ENCODE data around the gene KCNQ1.

Gene KCNQ1

DNA sequence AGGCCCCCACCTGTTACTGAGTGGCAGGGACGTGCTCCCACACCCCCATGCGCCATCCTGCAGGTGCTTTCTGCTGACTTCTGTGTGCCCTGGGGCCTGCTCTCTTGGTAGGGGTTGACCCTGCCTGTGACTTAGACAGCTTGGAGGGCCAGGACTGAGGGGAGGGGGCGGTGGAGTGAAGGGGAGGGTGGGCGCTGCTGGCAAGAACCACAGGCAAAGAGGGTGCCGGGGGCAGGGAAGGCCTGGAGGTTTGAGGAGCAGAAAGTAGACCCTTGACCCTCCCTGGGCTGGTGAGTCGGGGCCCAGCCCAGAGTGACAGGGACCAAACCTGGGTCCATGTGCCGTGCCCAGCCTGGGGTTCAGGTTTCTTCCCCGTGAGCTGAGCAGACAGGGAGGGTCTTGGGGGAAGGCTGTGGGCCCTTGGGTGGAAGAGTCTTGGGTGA lies 17.8 kb downstream of the KCNQ1 start:
- DNase-seq: no peak

GRCh38 chr11:2462986-2463765 lies 18.4 kb downstream of the KCNQ1 start:
- no peak for DNase-seq

DNA sequence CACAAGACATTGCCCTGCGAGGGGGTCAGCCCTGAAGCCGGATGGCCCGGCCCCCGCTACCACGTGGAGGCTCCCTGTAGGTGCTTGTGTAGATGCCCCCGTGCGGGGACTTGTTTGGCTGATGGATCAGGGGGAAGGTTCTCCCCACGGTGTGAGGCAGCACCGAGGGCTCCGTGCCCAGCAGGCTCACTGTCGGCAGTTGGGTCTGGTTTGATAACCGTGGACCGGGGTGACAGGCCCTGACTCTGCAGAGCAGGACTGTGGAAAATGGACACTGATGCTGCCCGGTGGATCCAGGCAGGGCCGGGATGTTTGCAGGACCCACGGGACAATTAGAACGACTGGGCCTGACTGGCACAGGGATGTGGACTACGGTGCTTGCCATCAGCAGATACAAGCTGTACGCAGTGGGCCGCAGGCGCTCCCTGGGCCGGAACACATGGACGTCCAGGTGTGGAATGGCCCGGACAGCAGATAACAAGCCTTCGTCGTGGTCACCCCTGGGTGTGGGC lies 19.0 kb downstream of the KCNQ1 start:
- DNase-seq: no peak

DNA sequence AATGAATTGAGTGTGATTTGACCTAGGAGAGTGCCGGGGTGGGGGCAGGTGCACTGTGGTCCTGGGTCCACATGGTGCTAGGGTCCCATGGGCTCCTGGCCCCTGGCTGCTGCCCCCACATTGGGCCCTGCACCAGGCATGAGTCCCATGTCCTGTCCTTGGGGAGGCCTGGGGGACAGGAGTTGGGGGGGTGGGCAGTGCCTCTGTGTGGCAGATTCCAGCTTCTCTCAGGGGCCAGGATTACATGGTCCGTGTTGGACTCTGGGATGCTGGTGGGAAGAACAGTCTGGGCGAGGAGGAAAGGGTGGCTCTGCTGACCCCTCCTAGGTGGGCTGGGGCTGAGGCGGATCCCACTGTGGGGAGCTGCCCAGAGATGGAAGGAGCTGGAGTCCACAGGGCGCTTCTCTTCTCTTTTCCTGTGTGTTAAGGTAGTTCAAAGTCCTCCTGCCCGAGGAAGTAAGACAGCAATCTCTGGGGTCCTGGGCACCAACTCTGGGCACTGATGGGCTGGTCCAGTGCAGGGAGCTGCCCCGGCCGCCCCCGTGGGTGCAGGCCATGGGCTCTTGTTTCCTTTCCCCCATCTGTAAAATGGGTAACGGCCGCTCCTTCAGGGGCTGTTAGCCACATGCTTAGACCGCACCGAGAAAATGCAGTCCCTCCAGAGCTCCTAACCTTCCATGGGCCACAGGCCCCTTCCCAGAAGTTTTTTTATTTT lies 19.8 kb downstream of the KCNQ1 start:
- no peak for DNase-seq

DNA sequence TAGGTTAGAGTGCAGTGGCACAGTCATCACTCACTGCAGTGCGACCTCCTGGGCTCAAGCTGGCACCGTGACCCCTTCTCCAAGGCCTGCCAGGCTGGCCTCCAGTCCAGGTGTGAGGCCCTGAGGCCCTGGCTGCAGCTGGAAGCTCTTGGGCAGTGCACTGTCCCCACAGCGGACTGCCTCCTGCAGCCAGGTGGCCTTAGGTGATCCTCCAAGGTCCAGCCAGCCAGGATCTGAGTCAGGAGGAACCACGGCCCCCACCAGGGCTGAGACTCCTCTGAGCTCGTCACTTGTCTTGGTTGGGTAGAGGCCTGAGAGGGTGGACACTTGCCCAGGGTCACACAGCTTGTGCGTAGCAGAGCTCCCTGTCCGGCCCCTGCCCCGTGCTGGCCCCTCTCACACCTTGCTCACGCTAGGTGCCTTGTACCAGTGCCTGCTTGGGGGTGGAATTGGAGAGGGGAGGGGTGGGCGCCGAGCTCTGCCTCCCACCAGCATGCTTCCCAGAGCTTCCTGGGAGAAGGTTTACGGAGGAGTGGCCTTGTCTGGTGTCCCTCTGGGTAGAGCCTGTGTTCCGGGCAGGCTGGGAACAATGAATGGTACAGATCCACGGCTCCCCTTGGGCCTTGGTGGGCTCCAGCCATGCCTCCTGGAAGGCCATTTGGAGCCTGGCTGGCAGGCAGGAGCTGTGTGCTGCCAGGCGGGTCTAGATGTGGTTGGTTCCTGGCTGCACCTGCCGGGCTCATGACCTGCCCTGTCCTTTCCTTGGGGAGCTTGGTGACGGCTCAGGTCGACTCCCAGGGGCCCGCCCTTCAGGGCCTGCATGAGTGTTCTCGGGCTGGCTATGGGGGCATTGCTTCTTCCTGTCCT lies 20.6 kb downstream of the KCNQ1 start:
- DNase-seq: no peak

- DNase-seq: no peak
These were observed 21.4 kb downstream of the KCNQ1 start for GRCh38 chr11:2466069-2466801.

DNA sequence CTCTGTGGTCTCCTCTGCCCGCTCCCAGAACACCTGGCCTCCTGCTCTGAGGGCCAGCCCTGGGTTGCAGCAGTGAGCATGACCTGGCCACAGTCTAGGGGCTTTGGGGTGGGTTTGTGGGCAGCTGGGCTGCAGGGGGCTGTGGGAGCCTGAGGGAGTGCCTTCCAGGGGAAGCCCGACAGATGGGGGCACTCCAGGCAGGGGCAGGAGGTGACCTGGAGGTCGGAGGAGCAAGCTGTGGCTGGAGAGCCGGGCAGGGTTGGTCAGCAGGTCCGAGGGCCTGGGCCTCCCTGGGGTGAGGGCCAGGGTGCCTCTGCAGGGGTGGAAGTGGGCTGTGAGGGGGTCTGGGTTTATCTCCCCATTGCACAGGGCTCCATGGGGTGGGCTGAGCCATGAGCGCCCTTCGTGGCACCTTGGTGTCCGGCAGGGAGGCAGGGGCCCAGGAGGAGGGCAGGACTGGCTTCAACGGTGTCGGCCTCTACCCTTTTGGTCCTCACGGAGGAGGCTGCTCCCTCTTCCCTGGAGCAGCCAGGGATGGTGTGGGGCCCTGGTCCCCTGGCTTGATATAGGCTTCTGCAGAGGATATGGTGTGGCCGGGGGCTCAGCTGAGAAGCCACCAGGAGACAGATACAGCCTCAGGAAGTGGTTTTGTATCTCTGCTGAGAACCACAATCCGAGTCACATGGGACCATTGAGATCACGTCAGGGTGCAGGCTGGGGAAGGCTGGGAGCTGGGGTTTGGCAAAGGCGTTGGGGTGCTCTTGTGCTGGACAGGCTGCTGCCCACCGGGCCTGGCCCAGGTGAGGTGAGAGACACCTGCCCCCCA lies 22.3 kb downstream of the KCNQ1 start:
- DNase-seq: no peak

GRCh38 chr11:2467695-2468055 lies 22.9 kb downstream of the KCNQ1 start:
- DNase-seq: no peak

GRCh38 chr11:2468363-2469235 lies 23.8 kb downstream of the KCNQ1 start:
- no peak for DNase-seq

DNA sequence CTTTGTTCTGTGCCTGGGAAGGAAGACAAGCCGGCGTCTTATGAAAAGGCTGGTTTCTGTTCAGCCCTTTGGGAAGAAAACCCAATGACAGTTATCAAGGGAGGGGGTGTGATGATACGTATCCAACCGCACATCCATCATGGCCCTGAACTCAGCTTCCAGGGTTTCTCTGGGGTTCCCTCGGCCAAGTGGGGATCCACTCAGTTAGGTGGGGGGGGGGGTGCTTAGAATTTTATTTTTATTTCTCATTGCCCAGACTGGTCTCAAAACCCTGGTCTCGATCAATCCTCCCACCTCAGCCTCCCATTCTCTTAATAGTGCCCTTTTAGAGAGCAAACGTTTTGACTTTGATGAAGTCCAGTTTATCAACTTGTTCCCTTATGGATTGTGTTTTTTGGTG lies 25.7 kb downstream of the KCNQ1 start:
- no peak for DNase-seq

DNA sequence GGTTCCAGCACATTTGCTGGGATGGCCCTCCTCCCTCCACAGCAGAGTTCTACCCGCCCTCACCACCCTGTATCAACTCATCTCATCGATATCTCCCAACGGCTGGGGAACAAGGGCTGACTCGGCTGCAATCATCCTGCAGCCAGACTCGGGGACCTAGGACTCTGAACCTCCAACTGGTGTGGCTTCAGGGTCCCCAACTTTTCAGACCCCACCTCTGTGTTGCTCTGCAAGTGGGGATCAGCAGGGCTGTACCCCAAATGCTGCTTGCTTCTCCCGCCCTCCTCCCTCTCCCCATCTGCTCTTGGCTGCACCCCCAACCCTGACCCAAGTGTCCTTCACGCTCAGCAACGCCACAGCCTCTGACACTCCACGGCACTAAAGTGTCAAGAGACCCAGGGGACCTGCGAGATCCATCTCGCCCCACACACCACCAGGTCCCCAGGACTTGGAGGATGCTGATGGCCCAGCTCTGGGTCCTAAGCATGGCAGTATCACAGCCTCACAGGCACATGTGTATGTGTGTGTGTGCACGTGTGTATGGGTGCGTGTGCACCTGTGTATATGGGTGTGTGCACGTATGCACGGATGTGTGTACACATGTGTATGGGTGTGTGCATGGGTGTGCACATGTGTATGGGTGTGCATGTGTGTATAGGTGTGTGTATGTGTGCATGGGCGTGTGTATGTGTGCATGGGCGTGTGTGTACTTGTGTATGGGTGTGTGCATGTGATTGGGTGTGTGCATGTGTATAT lies 26.4 kb downstream of the KCNQ1 start:
- no peak for DNase-seq

GRCh38 chr11:2471804-2472096 lies 26.9 kb downstream of the KCNQ1 start:
- no peak for DNase-seq

- DNase-seq: no peak
These were observed 27.8 kb downstream of the KCNQ1 start for GRCh38 chr11:2472428-2473186.

- no peak for DNase-seq
These were observed 28.7 kb downstream of the KCNQ1 start for GRCh38 chr11:2473361-2474058.

DNA sequence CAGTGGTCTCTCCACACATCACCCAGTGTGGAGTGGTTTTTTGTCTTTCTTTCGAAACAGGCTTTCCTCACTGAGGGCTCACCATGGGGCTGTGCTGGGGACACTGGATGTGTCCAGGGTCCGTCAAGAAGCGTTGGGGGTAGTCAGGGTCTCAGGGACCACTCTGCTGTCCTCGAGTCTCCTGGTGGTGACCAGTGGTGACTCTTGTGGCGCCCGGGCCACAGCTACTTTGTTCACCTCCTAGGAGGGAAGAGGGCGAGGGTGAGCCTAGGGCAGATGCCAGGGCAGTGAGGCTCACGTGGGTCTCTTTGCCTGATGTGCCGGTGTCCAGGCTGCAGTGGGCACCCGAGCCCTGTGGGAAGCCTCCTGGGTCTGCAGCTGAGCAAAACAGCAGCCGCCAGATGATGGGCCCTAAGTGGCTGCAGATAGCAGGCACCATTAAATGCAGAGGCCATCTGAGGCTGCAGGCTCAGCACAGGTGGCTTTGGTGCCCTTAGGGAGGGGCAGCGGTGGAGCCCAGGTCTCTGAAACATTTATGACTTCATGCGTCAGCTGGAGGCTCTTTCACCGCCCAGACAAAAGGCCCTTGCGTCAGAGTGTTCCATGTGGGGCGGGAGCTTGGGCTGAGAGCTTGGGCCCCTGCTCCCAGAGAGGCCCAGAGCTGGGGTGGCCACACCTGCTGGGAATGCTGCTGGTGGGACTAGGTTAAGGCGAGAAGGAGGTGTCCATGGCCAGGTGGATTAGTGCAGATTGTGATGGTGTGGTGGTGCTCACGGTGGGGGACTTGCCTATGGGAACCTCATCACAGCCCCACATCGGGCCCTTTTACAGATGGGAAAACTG lies 29.5 kb downstream of the KCNQ1 start:
- no peak for DNase-seq

DNA sequence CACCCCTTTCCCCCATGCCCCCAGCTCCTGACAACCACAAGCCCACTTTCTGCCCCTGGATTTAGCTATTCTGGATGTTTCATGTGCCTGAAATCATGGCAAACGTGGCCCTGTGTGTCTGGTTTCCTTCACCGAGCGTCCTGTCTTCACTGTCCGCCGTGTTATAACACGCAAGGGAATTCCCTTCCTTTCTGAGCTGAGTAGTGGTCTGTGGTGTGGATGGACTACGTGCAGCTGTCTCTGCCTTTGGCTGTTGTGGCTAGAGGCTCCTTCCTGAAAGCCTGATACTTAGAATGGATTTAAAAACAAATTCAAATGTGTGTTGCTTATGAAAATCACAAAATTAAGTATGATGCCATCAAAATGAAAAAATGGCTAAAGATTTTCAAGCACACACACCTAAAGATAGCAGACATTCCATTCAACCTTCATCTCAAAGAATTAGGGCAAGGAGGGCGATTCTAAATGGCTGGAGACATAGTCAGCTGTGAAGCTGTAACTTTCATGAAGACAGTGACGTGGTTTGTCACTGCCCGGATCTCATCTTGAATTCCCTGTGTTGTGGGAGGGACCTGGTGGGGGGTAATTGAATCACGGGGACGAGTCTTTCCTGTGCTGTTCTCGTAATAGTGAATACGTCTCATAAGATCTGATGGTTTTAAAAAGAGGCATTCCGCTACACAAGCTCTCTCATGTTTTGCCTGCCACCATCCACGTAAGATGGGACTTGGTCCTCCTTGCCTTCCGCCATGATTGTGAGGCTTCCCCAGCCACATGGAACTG lies 30.5 kb downstream of the KCNQ1 start:
- DNase-seq: no peak

DNA sequence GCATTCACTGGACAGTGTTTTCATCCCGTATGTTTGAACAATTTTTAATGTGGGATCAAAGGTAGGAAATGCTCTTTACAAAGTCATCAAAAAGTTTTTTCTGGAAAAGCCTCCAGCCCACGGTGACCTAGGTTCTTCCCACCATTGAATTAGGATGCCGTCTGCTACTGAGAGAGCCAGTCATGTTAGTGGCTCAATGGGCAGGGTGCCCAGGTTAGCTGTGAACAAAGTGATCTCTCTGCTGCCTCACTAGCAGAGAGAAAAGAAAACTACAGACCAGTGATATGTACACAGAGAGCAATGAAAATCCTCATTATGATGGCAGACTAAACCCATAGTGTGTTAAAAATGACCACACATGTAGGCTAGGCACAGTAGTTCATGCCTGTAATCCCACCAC lies 32.4 kb downstream of the KCNQ1 start:
- no peak for DNase-seq

Data from NCI-H2171 (cell line).